Tibial nerve (tissue), 4 donors: Measurements from ENCODE around the gene MPRIP.

Experiments
- EP300 ChIP-seq, 2 donors: sonication (generic); formaldehyde crosslinking; IDR thresholded peaks; one replicate each; pipeline ENCODE4 v1.6.1; 2017; ENCODE audit warnings: antibody characterized with exemption in 2 of 2, mild to moderate bottlenecking in 1 of 2
- POLR2A ChIP-seq, 2 donors: fragments of 450-650 bp; IDR thresholded peaks; one replicate each; pipeline ENCODE4 v1.6.1; 2017; ENCODE audit warnings: antibody characterized with exemption in 2 of 2, mild to moderate bottlenecking in 2 of 2, moderate library complexity in 2 of 2
- TF ChIP-seq, protein P1 (sequence below), 5 experiments: fragments of 200-600 bp in 3 of 5; fragments of 450-650 bp in 2 of 5; sonication (generic) in 3 of 5; IDR thresholded peaks; one replicate each; pipeline ENCODE4 v1.5.1; 2016 to 2019; ENCODE audit warnings: antibody characterized with exemption in 5 of 5, mild to moderate bottlenecking in 3 of 5, moderate library complexity in 2 of 5

DNA sequence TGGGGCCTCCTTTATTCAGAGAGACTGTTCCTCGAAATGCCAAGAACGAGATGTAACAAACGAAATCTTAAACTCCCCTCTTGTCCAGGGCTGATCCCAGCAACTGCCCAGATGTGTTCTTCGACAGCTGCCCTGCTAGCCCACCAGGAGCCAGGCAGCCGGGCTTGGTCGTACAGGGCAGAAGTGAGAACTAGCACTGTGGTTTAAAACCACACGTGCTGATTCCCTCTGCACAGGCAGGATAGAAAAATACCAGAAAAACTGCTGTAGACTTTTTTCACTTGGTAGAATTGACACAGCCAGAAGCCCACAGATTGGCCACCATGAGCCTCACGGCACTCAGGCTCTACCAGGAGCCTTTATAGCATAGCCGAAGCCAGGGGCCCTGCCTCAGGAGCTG, 130.7 kb downstream of the MPRIP start:
- TF ChIP-seq EP300 (IDR thresholded peaks at IDR 0.05) (no peak), POLR2A (IDR thresholded peaks at IDR 0.05) (no peak)
- TF ChIP-seq, protein P1, sequence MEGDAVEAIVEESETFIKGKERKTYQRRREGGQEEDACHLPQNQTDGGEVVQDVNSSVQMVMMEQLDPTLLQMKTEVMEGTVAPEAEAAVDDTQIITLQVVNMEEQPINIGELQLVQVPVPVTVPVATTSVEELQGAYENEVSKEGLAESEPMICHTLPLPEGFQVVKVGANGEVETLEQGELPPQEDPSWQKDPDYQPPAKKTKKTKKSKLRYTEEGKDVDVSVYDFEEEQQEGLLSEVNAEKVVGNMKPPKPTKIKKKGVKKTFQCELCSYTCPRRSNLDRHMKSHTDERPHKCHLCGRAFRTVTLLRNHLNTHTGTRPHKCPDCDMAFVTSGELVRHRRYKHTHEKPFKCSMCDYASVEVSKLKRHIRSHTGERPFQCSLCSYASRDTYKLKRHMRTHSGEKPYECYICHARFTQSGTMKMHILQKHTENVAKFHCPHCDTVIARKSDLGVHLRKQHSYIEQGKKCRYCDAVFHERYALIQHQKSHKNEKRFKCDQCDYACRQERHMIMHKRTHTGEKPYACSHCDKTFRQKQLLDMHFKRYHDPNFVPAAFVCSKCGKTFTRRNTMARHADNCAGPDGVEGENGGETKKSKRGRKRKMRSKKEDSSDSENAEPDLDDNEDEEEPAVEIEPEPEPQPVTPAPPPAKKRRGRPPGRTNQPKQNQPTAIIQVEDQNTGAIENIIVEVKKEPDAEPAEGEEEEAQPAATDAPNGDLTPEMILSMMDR (IDR thresholded peaks at IDR 0.05) = no peak
